ENCODE measurements around the gene PHPT1. TPM values are rescaled to one million over a fixed set of nuclear protein-coding genes. Genes with fewer than 3 reads are reported as not detected.

The PHPT1 gene
- total RNA-seq, 1 donor from 2014 or later = 54.4 TPM

- peak; percentile 22 for DNase-seq
These were observed 37.7 kb downstream of the PHPT1 start for GRCh38 chr9:136886610-136887597.

GRCh38 chr9:136888454-136888853 lies 39.2 kb downstream of the PHPT1 start:
- no peak for DNase-seq

GRCh38 chr9:136889858-136890257 lies 40.6 kb downstream of the PHPT1 start:
- DNase-seq = no peak

- no peak for DNase-seq
These were observed 41.5 kb downstream of the PHPT1 start for GRCh38 chr9:136890661-136891060.

- no peak for DNase-seq
These were observed 46.8 kb downstream of the PHPT1 start for GRCh38 chr9:136896027-136896426.

GRCh38 chr9:136898483-136899100 lies 49.4 kb downstream of the PHPT1 start:
- DNase-seq = no peak

GRCh38 chr9:136899196-136899595 lies 50.0 kb downstream of the PHPT1 start:
- no peak for DNase-seq

GRCh38 chr9:136900556-136900955 lies 51.3 kb downstream of the PHPT1 start:
- no peak for DNase-seq

Small RNA genes within 50 kb of the gene (small RNA-seq; reads per million reads assigned to genes)
- not detected for gene AL355987.2 (ENCODE audit: low replicate concordance)
- not detected for gene MIR4292 (ENCODE audit: low replicate concordance)
- gene MIR4479 (ENCODE audit: low replicate concordance) = not detected

Other genes with a start within 250 kb of the PHPT1 start
- gene EGFL7, start 186.5 kb upstream of the PHPT1 start, total RNA-seq = 57.1 TPM
- 24.6 TPM for gene AGPAT2, start 162.0 kb upstream of the PHPT1 start, total RNA-seq
- gene DIPK1B, start 136.8 kb upstream of the PHPT1 start, total RNA-seq = 18.3 TPM
- not detected for gene LCN10, start 106.5 kb upstream of the PHPT1 start, total RNA-seq
- not detected for gene LCN6, start 100.9 kb upstream of the PHPT1 start, total RNA-seq
- 2.1 TPM for gene LCN8, start 91.2 kb upstream of the PHPT1 start, total RNA-seq
- gene LCN15, start 84.9 kb upstream of the PHPT1 start, total RNA-seq = not detected
- gene TMEM141, start 58.1 kb upstream of the PHPT1 start, total RNA-seq = 50.2 TPM
- not detected for gene CCDC183, start 53.1 kb upstream of the PHPT1 start, total RNA-seq
- 55.0 TPM for gene RABL6, start 41.5 kb upstream of the PHPT1 start, total RNA-seq
- 2.2 TPM for gene AJM1, start 6.9 kb upstream of the PHPT1 start, total RNA-seq
- gene MAMDC4, start 2.9 kb downstream of the PHPT1 start, total RNA-seq = 3.8 TPM
- 221 TPM for gene EDF1, start 16.9 kb downstream of the PHPT1 start, total RNA-seq
- 16.1 TPM for gene TRAF2, start 37.1 kb downstream of the PHPT1 start, total RNA-seq
- 95.9 TPM for gene FBXW5, start 95.3 kb downstream of the PHPT1 start, total RNA-seq
- gene C8G, start 95.8 kb downstream of the PHPT1 start, total RNA-seq = 1.4 TPM
- gene LCN12, start 102.9 kb downstream of the PHPT1 start, total RNA-seq = 0.82 TPM
- gene PTGDS, start 128.1 kb downstream of the PHPT1 start, total RNA-seq = 10.2 TPM
- 0.31 TPM for gene LCNL1, start 133.6 kb downstream of the PHPT1 start, total RNA-seq
- gene PAXX, start 143.0 kb downstream of the PHPT1 start, total RNA-seq = 21.7 TPM
- gene CLIC3, start 147.2 kb downstream of the PHPT1 start, total RNA-seq = 4.9 TPM
- 16.6 TPM for gene ABCA2, start 178.8 kb downstream of the PHPT1 start, total RNA-seq
- 0.10 TPM for gene FUT7, start 182.7 kb downstream of the PHPT1 start, total RNA-seq
- 27.0 TPM for gene NPDC1, start 196.8 kb downstream of the PHPT1 start, total RNA-seq
- gene ENTPD2, start 204.7 kb downstream of the PHPT1 start, total RNA-seq = 7.3 TPM
- 5.6 TPM for gene SAPCD2, start 221.1 kb downstream of the PHPT1 start, total RNA-seq
- gene UAP1L1, start 228.1 kb downstream of the PHPT1 start, total RNA-seq = 3.2 TPM
- gene MAN1B1, start 237.6 kb downstream of the PHPT1 start, total RNA-seq = 59.5 TPM

Data from tongue (tissue), 3 donors.